ENCODE results near the gene FANCD2OS. TPM values are rescaled to one million over a fixed set of nuclear protein-coding genes. Genes with fewer than 3 reads are reported as not detected.

FANCD2OS gene
- total and polyA plus RNA-seq, 10 donors = not detected

DNA sequence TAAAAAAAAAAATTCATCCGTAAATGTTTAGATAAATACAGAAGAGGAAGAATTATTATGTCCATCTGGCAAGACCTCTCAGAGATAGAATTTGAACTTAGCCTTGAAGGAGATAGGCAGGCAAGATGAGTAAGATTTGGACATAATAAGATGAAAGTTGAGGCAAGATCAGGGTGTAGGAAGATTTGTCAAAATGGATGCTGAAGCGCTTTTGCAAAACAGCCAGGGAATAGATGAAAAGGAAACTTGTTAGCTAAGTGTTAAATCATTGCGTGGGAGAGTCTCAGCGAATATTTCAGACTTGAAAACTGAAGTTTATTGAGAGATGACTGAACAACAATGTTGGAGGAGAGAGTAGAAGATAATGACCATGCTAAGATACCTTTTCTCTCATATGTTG, 14.7 kb upstream of the FANCD2OS start:
- no peak overlapping the region for H3K4me3 ChIP-seq
- H3K27me3 ChIP-seq (replicated peaks in 1 of 7) = no peaks in the 10 kb centered on the region
- TF ChIP-seq POLR2A (IDR thresholded peaks at IDR 0.05) = no peak
- TF ChIP-seq, protein P1, sequence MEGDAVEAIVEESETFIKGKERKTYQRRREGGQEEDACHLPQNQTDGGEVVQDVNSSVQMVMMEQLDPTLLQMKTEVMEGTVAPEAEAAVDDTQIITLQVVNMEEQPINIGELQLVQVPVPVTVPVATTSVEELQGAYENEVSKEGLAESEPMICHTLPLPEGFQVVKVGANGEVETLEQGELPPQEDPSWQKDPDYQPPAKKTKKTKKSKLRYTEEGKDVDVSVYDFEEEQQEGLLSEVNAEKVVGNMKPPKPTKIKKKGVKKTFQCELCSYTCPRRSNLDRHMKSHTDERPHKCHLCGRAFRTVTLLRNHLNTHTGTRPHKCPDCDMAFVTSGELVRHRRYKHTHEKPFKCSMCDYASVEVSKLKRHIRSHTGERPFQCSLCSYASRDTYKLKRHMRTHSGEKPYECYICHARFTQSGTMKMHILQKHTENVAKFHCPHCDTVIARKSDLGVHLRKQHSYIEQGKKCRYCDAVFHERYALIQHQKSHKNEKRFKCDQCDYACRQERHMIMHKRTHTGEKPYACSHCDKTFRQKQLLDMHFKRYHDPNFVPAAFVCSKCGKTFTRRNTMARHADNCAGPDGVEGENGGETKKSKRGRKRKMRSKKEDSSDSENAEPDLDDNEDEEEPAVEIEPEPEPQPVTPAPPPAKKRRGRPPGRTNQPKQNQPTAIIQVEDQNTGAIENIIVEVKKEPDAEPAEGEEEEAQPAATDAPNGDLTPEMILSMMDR (IDR thresholded peaks at IDR 0.05 in 8 of 11, conservative IDR thresholded peaks at IDR 0.05 in 3 of 11) = no peak
- TF ChIP-seq POLR2AphosphoS5 (IDR thresholded peaks at IDR 0.05) = no peak
- H3K4me1 ChIP-seq = peaks cover 5 to 55% (median 19%) of the 10 kb centered on the region in 6 donors
- 80 to 88% (median 85%) methylated on average over 4 of the region's 4 CpGs for WGBS, 5 donors
- H3K27ac ChIP-seq = no peak overlapping the region
- no peak for DNase-seq
- H3K36me3 ChIP-seq = peaks cover 0 to 93% (median 35%) of the 10 kb centered on the region in 6 donors
- no peaks in the 10 kb centered on the region for H3K9me3 ChIP-seq
- intact Hi-C loops (cut with DNase I; ENCODE audit: low total_unique reads) = no loop called here

DNA sequence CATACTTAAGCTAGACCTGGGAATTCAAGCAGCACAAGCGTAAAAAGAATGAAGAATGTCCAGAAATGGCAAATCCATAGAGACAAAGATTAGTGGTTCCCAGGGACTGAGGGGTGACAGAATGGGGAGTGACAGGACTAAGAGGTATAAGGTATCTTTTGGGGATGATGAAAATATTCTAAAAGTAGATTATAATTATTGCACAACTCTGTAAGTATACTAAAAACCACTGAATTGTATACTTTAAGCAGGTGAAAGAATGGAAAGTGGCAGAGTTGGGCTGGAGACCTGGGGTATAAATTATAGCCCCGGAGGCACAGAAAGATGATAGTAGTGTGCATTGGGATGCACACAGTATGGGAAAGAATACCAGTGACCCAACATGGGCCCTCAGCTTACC, 13.0 kb upstream of the FANCD2OS start:
- H3K36me3 ChIP-seq = peaks cover 0 to 77% (median 18%) of the 10 kb centered on the region in 6 donors
- H3K27ac ChIP-seq = no peak overlapping the region
- 90 to 98% (median 93%) methylated on average over 2 of the region's 2 CpGs for WGBS, 5 donors
- TF ChIP-seq POLR2AphosphoS5 (IDR thresholded peaks at IDR 0.05) (no peak), POLR2A (IDR thresholded peaks at IDR 0.05) (no peak)
- TF ChIP-seq, protein P1 (IDR thresholded peaks at IDR 0.05 in 8 of 11, conservative IDR thresholded peaks at IDR 0.05 in 3 of 11) = no peak
- no peak for DNase-seq
- H3K4me3 ChIP-seq = no peak overlapping the region
- no peaks in the 10 kb centered on the region for H3K27me3 ChIP-seq (replicated peaks in 1 of 7)
- no peaks in the 10 kb centered on the region for H3K9me3 ChIP-seq
- H3K4me1 ChIP-seq = peaks cover 18 to 72% (median 35%) of the 10 kb centered on the region in 6 donors
- intact Hi-C loops (cut with DNase I; ENCODE audit: low total_unique reads) = no loop called here

DNA sequence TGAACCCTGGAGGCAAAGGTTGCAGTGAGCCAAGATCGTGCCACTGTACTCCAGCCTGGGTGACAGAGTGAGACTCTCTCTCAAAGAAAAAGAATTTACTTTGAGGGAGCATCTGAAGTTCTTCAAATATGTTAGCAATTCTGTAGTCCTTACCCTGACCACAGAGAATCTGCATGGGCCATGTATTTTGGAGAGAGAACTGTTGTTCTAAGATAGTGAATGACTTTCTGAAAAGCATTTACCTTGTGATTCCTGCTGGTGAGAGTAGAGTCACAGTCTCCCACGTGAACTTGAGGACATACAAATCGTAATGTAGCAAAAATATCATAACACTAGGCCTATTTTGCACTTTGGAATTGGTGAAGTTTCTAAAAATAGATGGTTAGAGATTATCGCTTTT, 11.3 kb upstream of the FANCD2OS start:
- H3K27me3 ChIP-seq (replicated peaks in 1 of 7) = no peaks in the 10 kb centered on the region
- intact Hi-C loops (cut with DNase I; ENCODE audit: low total_unique reads) = no loop called here
- no peaks in the 10 kb centered on the region for H3K9me3 ChIP-seq
- 85 to 94% (median 88%) methylated on average over 4 of the region's 4 CpGs for WGBS, 5 donors
- TF ChIP-seq POLR2A (IDR thresholded peaks at IDR 0.05) (no peak), POLR2AphosphoS5 (IDR thresholded peaks at IDR 0.05) (no peak)
- TF ChIP-seq, protein P1 (IDR thresholded peaks at IDR 0.05 in 8 of 11, conservative IDR thresholded peaks at IDR 0.05 in 3 of 11) = no peak
- DNase-seq = no peak
- no peak overlapping the region for H3K27ac ChIP-seq
- peaks cover 0 to 60% (median 6%) of the 10 kb centered on the region in 6 donors for H3K36me3 ChIP-seq
- no peak overlapping the region for H3K4me3 ChIP-seq
- peaks cover 18 to 80% (median 45%) of the 10 kb centered on the region in 6 donors for H3K4me1 ChIP-seq

DNA sequence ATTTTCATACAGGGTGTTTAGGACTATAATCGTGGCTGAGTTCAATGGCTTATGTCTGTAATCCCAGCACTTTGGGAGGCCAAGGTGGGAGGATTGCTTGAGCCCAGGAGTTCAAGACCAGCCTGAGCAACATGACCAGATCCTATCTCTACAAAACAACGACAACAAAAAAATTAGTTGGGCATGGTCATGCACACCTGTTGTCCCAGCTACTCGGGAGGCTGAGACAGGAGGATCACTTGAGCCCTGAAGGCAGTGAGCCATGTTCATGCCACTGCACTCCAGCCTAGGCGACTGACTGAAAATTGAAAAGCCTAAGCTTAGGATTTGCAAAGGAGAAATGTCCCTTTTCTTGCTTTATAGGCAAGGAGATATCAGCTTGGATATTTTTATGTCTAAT, 8.9 kb upstream of the FANCD2OS start:
- intact Hi-C loops (cut with DNase I; ENCODE audit: low total_unique reads) = no loop called here
- no peak for TF ChIP-seq POLR2AphosphoS5 (IDR thresholded peaks at IDR 0.05)
- TF ChIP-seq POLR2A (IDR thresholded peaks at IDR 0.05) = no peak
- TF ChIP-seq, protein P1 (IDR thresholded peaks at IDR 0.05 in 8 of 11, conservative IDR thresholded peaks at IDR 0.05 in 3 of 11) = no peak
- no peak for DNase-seq
- Histone ChIP-seq H3K27ac (no peak overlapping the region), H3K36me3 (peaks cover 0 to 39% (median 0%) of the 10 kb centered on the region in 6 donors), H3K9me3 (no peaks in the 10 kb centered on the region), H3K4me1 (peaks cover 18 to 59% (median 44%) of the 10 kb centered on the region in 6 donors), H3K27me3 (replicated peaks in 1 of 7) (no peaks in the 10 kb centered on the region), H3K4me3 (peak overlapping the region in 7 of 8 donors; percentile 88 to 96 (median 95))
- 84 to 95% (median 89%) methylated on average over 4 of the region's 4 CpGs for WGBS, 5 donors

All from spleen (tissue), 11 donors.